GM12878 (cell line): ENCODE data around the gene PM20D2. TPM values are rescaled to one million over a fixed set of nuclear protein-coding genes. Genes with fewer than 3 reads are reported as not detected.

ENCODE experiments used
- ATAC-seq: fragments of 200-7000 bp; cut with Tn5 transposase; 3 replicates; pipeline ENCODE4 v1.9.1; 2020; ENCODE audit warnings: mild to moderate bottlenecking, moderate library complexity
- BruUV-seq: library from RNA; stranded (reverse); fragments of 400-500 nt; replicated peaks from 2 replicates; lab custom pipeline; 2021; lab: Mats Ljungman, UMichigan
- CTCF ChIA-PET: fragments of 300-600 bp; sonication (Branson Sonifier 250); formaldehyde crosslinking; extraction: SDS; loops from one replicate; lab custom pipeline; 2021; ENCODE audit warnings: inconsistent platforms; lab: Yijun Ruan, JAX
- POLR2A ChIA-PET: fragments of 350-600 bp; formaldehyde crosslinking; extraction: SDS; loops from one replicate; lab custom pipeline; 2021; ENCODE audit warnings: inconsistent platforms; lab: Charles Lee
- RAD21 ChIA-PET: fragments of 300-600 bp; sonication (Branson Sonifier 250); formaldehyde crosslinking; loops from one replicate; lab custom pipeline; 2023; ENCODE audit warnings: antibody characterized with exemption; ENCODE audit not compliant: unreplicated experiment; lab: Charles Lee
- SMC1A ChIA-PET: fragments of 300-600 bp; sonication (Branson Sonifier 250); formaldehyde crosslinking; loops from one replicate; lab custom pipeline; 2023; ENCODE audit not compliant: unreplicated experiment, uncharacterized antibody; lab: Charles Lee
- DNase-seq: peaks from one replicate; pipeline ENCODE4 v3.0.0-alpha.2; 2011; ENCODE audit warnings: low read depth, low spot score
- FAIRE-seq: peaks from 3 replicates; lab custom pipeline; 2011; peaks lifted over from hg19 to GRCh38; lab: Jason Lieb, UNC
- H2AFZ ChIP-seq: 2 replicates; pipeline ENCODE4 v1.6.0; 2011; ENCODE audit warnings: low read depth, low read length, control low read depth; ENCODE audit not compliant: control insufficient read depth
- H3K27ac ChIP-seq: 2 replicates; pipeline ENCODE4 v1.5.1; 2011; ENCODE audit warnings: control low read depth; ENCODE audit not compliant: control insufficient read depth, insufficient read depth
- H3K27me3 ChIP-seq, 2 experiments: replicated peaks in 1 of 2; 2 replicates each; pipeline versions ENCODE4 v1.6.0 to v1.6.1; 2011; ENCODE audit warnings: low read length in 1 of 2; ENCODE audit not compliant: control insufficient read depth in 2 of 2, insufficient read depth in 2 of 2
- H3K36me3 ChIP-seq, 2 experiments: 2 replicates each; pipeline ENCODE4 v1.5.1; 2011; ENCODE audit warnings: low read length in 1 of 2; ENCODE audit not compliant: control insufficient read depth in 2 of 2, insufficient read depth in 2 of 2
- H3K4me1 ChIP-seq: 2 replicates; pipeline ENCODE4 v1.6.1; 2011; ENCODE audit warnings: mild to moderate bottlenecking, low read length, moderate library complexity, mixed read lengths; ENCODE audit not compliant: control insufficient read depth, insufficient read depth
- H3K4me2 ChIP-seq: 2 replicates; pipeline ENCODE4 v1.6.0; 2011; ENCODE audit warnings: control low read depth; ENCODE audit not compliant: control insufficient read depth, insufficient read depth
- H3K4me3 ChIP-seq: fragments of 200-600 bp; sonication (generic); 2 replicates; pipeline ENCODE4 v1.5.1; 2016
- H3K79me2 ChIP-seq: 2 replicates; pipeline ENCODE4 v1.6.0; 2011; ENCODE audit warnings: low read length; ENCODE audit not compliant: control insufficient read depth, insufficient read depth
- H3K9ac ChIP-seq: 2 replicates; pipeline ENCODE4 v1.8.0; 2011; ENCODE audit warnings: low read length, control low read depth, mixed read lengths; ENCODE audit not compliant: control insufficient read depth, insufficient read depth
- H3K9me3 ChIP-seq: replicated peaks from 3 replicates; pipeline ENCODE4 v1.5.1; 2011; ENCODE audit warnings: mild to moderate bottlenecking, low read length; ENCODE audit not compliant: control insufficient read depth, insufficient read depth
- H4K20me1 ChIP-seq: 2 replicates; pipeline ENCODE4 v1.6.0; 2011; ENCODE audit not compliant: control insufficient read depth, insufficient read depth
- CBX3 ChIP-seq: fragments of 200-600 bp; sonication (generic); IDR thresholded peaks from 2 replicates; pipeline ENCODE4 v1.6.1; 2016; ENCODE audit warnings: low read depth, borderline replicate concordance
- E2F8 ChIP-seq: fragments of 450-650 bp; IDR thresholded peaks from 2 replicates; pipeline ENCODE4 v1.6.1; 2018; ENCODE audit warnings: mild to moderate bottlenecking, low read depth, moderate library complexity; ENCODE audit not compliant: partially characterized antibody
- HDAC2 ChIP-seq: fragments of 200-600 bp; sonication (generic); IDR thresholded peaks from 2 replicates; pipeline ENCODE4 v1.6.1; 2017
- JUNB ChIP-seq: IDR thresholded peaks from 2 replicates; pipeline ENCODE4 v1.6.1; 2016; ENCODE audit warnings: antibody characterized with exemption, mild to moderate bottlenecking
- RBBP5 ChIP-seq: fragments of 200-600 bp; sonication (generic); conservative IDR thresholded peaks from 2 replicates; pipeline ENCODE4 v1.6.1; 2016
- RFX5 ChIP-seq: IDR thresholded peaks from 2 replicates; pipeline ENCODE4 v1.6.1; 2011; ENCODE audit warnings: low read depth, low read length, improper control_type of control experiment
- SKIL ChIP-seq: fragments of 450-650 bp; IDR thresholded peaks from 2 replicates; pipeline ENCODE4 v1.6.1; 2017; ENCODE audit warnings: mild to moderate bottlenecking, low read depth, inconsistent platforms; ENCODE audit not compliant: poor library complexity, severe bottlenecking
- SREBF1 ChIP-seq: IDR thresholded peaks from 2 replicates; pipeline ENCODE4 v1.6.1; 2012; ENCODE audit warnings: mild to moderate bottlenecking, low read length
- TAF1 ChIP-seq: IDR thresholded peaks from 2 replicates; pipeline ENCODE4 v1.6.1; 2011; ENCODE audit warnings: mild to moderate bottlenecking, low read depth, low read length, borderline replicate concordance
- WGBS: methylation state at CpG from one replicate; pipeline ENCODE4 v1.1.6; 2016; ENCODE audit warnings: low lambda C conversion rate; ENCODE audit not compliant: insufficient replicate concordance, insufficient coverage; ENCODE audit errors: missing lambda C conversion rate; 5-methylcytosine and 5-hydroxymethylcytosine counted together
- in situ Hi-C: fragments of 300-500 bp; cut with MboI; formaldehyde crosslinking; loops from 9 replicates; pipeline ENCODE4 v1.14.3; 2018; ENCODE audit warnings: mixed read lengths
- intact Hi-C: fragments of 100-400 bp; cut with micrococcal nuclease; formaldehyde crosslinking; loops from one replicate; pipeline ENCODE4 v1.14.2; 2022; ENCODE audit not compliant: unreplicated experiment
- polyA plus RNA-seq, 11 experiments: library from polyadenylated mRNA; depleted of rRNA in 4 of 11; unstranded in 6 of 11; stranded (reverse) in 5 of 11; fragments of >200 nt; fragmentation: Nextera tagmentation in 4 of 11; fragmentation: Illumina TruSeq in 1 of 11; extraction: Ambion mirVana in 4 of 11; extraction: Trizol in 1 of 11; gene quantifications; 1 replicate in 1 of 11; 2 replicates in 10 of 11; pipeline versions ENCODE4 v1.2.1 to v1.2.3, GENCODE V29; 2011 to 2016; ENCODE audit warnings: inconsistent platforms in 2 of 11, missing spikeins in 2 of 11, low read depth in 1 of 11
- total RNA-seq, 4 experiments: library from RNA; depleted of rRNA in 3 of 4; stranded (reverse); fragments of >200 nt in 3 of 4; fragmentation: Illumina TruSeq in 1 of 4; extraction: Trizol in 1 of 4; gene quantifications; 2 replicates each; pipeline versions ENCODE4 v1.2.1 to v1.2.3, GENCODE V29; 2013 to 2021
- TF ChIP-seq, protein P1 (sequence below): fragments of 150-350 bp; IDR thresholded peaks from 2 replicates; pipeline ENCODE4 v1.6.1; 2016; ENCODE audit warnings: low read depth, low read length

The PM20D2 gene
- total and polyA plus RNA-seq, 10 of the 15 experiments (the other 5 are each of a cell fraction or from before 2014, with no cell fraction given), result 7.8 to 23.6 (median 15.7) TPM

- ChIA-PET POLR2A (no interaction called here), CTCF (interaction anchor here (0.5 kb wide), 1 partner anchor 194 kb away, joined by 3 read pairs; no protein-coding TSS in a partner anchor), SMC1A (no interaction called here), RAD21 (no interaction called here)
- 46% methylated on average over 4 of the region's 4 CpGs for WGBS
- DNase-seq (no peak), ATAC-seq (no peak), FAIRE-seq (no peak)
- Histone ChIP-seq H3K36me3 (no peaks in the 10 kb centered on the region), H3K27me3 (no peaks in the 10 kb centered on the region), H3K9ac (no peak overlapping the region), H3K27ac (no peak overlapping the region), H3K9me3 (no peaks in the 10 kb centered on the region), H3K4me3 (no peak overlapping the region), H3K79me2 (no peaks in the 10 kb centered on the region), H2AFZ (no peak overlapping the region), H3K4me2 (no peak overlapping the region), H3K4me1 (no peaks in the 10 kb centered on the region), H4K20me1 (no peaks in the 10 kb centered on the region)
- intact Hi-C loops (no loop called here), in situ Hi-C loops (no loop called here)
- BruUV-seq, result no TSS peak
- no peak for TF ChIP-seq RFX5
Measured at GRCh38 chr6:89208551-89208950, 62.7 kb downstream of the PM20D2 start.

GRCh38 chr6:89209457-89209856, 63.6 kb downstream of the PM20D2 start:
- ATAC-seq, result no peak
- SMC1A ChIA-PET, result no interaction called here
- Histone ChIP-seq H3K4me1 (no peaks in the 10 kb centered on the region), H3K36me3 (no peaks in the 10 kb centered on the region), H3K9ac (no peak overlapping the region), H3K79me2 (no peaks in the 10 kb centered on the region), H3K4me2 (no peak overlapping the region), H3K27me3 (no peaks in the 10 kb centered on the region), H3K4me3 (no peak overlapping the region), H2AFZ (no peak overlapping the region; the same call in 1 of the 2 replicates), H3K9me3 (no peaks in the 10 kb centered on the region), H4K20me1 (no peaks in the 10 kb centered on the region), H3K27ac (no peak overlapping the region)
- no TSS peak for BruUV-seq
- TF ChIP-seq RBBP5 (no peak), SKIL (no peak), HDAC2 (no peak), JUNB (no peak), CBX3 (no peak), E2F8 (no peak), TAF1 (no peak), SREBF1 (no peak)
- TF ChIP-seq, protein P1, sequence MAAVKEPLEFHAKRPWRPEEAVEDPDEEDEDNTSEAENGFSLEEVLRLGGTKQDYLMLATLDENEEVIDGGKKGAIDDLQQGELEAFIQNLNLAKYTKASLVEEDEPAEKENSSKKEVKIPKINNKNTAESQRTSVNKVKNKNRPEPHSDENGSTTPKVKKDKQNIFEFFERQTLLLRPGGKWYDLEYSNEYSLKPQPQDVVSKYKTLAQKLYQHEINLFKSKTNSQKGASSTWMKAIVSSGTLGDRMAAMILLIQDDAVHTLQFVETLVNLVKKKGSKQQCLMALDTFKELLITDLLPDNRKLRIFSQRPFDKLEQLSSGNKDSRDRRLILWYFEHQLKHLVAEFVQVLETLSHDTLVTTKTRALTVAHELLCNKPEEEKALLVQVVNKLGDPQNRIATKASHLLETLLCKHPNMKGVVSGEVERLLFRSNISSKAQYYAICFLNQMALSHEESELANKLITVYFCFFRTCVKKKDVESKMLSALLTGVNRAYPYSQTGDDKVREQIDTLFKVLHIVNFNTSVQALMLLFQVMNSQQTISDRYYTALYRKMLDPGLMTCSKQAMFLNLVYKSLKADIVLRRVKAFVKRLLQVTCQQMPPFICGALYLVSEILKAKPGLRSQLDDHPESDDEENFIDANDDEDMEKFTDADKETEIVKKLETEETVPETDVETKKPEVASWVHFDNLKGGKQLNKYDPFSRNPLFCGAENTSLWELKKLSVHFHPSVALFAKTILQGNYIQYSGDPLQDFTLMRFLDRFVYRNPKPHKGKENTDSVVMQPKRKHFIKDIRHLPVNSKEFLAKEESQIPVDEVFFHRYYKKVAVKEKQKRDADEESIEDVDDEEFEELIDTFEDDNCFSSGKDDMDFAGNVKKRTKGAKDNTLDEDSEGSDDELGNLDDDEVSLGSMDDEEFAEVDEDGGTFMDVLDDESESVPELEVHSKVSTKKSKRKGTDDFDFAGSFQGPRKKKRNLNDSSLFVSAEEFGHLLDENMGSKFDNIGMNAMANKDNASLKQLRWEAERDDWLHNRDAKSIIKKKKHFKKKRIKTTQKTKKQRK, result no peak
- DNase-seq, result no peak
- CTCF ChIA-PET, result no interaction called here
- RAD21 ChIA-PET, result no interaction called here
- POLR2A ChIA-PET, result interaction anchor here (0.5 kb wide), 1 partner anchor 145 kb away, joined by 3 read pairs; no protein-coding TSS in a partner anchor
- FAIRE-seq, result no peak
- 59% methylated on average over 6 of the region's 6 CpGs for WGBS
- in situ Hi-C loops, result no loop called here
- intact Hi-C loops, result no loop called here
